ENCODE data around the gene FTO.
"Not testable (repeated sequence)": the region's sequence is repeated elsewhere in the genome, so short reads cannot be mapped to it uniquely, and the experiment has no call there.

FTO gene

DNA sequence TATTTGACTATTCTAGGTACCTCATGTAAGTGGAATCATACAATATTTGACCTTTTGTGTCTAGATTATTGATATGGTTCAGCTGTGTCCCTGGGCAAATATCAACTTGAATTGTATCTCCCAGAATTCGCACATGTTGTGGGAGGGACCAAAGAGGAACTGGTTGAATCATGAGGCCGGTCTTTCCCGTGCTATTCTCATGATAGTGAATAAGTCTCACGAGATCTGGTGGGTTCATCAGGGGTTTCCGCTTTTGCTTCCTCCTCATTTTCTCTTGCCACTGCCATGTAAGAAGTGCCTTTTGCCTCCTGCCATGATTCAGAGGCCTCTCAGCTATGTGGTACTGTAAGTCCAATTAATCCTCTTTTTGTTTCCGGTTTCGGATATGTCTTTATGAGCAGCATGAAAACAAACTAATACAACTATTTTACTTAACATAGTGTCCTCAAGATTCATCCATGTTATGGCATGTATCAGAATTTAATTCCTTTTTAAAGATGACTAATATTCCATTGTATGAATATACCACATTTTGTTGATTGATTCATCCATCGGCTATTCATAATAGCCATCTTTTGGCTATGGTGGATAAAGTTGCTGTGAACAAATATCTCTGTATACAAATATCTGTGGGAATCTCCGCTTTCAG, 129.1 kb downstream of the FTO start:
- no peak for DNase-seq

DNA sequence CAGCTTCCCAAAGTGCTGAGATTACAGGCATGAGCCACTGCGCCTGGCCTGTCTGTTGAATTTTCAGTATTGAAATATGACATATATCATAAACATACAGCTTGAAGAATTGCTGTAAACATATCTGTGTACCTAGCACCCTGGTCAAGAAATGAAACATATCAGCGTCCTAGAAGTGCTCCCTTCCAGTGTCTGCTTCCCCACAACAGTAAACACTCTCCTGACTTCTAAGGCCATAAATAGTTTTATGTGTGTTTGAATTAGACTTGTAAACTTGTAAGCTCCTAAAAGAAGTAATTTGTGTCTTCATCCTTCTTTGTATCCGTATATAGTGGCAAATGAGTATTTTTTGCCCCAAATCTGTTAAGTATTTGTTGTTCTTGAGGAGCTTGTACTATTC, 132.2 kb downstream of the FTO start:
- no peak for DNase-seq

DNA sequence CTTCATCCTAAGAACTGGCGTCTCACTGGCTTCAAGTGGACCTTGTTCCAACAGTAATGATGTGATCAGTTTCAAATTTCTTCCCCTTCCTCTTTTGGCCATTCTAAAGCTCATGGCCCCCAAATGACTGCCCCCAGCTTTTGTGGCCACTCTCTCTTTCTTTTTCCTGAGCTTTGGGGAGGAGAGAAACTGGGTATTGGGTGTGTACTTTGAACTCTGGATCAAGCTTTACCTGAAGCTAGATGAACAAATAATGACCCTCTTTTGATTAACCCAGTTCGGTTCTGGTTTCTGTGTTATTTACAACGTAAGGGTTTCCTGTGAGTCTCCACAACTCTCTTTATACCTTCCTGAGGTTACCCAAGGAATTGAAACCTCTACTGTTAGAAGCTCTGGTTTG, 132.7 kb downstream of the FTO start:
- no peak for DNase-seq

DNA sequence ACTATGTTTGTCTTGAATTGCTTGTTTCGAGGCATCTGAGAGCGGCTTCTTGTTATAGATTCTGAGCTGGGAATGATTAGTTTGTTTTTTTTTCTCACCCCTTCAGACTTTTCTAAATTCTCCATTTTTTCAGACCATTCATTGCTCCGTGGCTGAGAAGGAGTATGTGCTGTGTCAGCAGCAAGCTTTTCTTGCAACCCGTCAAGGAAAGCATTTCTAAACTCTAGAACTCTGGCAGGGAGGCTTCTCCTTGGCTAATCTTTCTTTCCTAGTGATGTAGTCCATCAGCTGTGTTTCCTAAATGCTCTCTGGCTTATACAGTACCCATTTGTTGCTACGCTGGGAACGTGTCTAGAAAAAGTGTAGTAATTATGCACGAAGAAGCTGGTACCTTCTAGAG, 133.5 kb downstream of the FTO start:
- DNase-seq = no peak

DNA sequence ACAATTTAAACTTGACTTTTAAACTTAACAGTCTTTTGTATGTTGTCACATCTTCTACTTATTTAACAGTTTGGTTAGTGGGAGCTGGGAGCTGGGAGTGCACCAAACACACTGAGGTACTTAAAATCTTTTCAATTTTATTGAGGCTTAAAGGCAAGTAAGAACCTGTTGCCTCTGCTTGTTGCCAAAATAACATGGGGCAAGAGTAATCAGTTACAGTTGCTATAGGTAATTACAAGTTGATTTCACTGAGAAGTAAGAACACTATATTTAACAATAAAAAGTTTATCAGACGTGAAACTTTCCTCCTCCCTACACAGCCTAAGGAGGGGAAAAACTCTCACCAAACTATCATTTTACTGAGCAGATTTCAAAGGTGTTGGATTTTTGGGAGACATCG, 135.2 kb downstream of the FTO start:
- DNase-seq = no peak

DNA sequence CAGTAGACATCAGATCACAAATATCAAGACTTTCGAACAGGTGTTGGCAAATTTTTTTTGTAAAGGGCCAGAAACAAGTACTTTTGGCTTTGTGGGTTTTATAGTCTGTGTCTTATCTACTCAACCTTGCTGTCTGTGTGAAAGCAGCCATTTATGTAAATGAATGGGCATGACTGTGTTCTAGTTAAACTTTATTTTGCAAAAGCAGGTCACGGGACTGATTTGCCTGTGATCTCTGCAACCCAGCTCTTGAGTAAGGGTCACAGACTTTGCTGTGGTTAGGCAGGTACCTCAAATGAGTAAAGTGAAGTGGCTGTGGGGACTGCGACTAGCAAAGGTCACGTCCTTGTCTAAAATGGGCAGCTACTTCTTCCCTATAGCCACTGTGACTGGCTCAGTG, 136.5 kb downstream of the FTO start:
- DNase-seq = no peak

DNA sequence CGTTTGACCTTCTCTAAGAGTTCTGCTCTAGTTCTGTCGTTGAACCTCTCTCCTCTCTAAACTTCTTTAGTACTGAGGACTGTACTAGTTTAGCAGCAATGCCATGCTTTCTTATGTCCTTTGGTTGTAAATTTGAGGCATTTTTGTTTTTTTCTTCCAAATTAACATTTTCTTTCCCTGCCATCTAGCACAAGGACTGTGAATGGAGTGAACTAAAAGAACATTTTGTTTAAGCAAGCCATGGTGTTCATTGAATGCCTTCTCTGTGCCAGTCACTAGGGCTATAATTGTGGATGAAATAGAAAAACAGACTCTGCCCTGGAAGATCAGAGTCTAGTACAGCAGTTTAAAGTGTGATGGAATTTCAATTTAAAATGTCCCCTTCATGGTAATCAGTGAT, 137.9 kb downstream of the FTO start:
- no peak for DNase-seq

DNA sequence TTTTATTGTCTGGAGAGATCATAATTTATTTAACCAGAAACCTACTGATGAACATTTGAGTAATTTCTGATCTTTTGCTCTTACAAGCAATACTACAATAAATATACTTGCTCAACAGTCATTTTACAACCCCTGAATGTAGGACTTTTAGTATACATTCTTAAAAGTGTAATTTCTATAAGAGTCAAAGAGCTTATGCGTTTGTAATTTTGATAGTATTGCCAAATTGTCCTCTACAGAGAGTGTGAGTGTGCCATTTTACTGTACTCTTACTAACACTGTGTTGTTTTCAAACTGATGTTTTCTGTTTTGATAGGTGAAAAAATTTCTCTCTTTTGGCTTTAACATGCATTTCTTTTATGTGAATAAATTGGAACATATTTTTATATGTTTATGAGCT, 139.1 kb downstream of the FTO start:
- no peak for DNase-seq

DNA sequence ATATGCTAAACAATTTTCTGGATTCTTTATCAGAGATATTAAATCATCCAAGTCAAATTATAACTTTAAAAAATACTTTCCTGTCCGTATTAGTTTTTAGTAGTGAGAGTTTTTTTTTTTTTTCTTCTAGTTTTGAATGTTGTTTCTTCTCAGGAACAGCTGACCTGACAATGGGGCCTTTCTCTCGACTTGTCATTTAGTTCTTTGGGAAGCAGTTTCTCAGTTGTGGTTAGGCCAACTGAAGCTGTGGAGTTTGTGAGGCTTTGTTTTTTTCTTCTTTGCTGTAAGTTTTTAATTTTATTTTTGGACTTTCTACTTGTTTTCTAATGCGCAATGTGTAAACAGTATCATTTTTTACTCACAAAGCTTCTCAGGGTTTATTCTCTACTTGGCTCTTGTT, 140.8 kb downstream of the FTO start:
- DNase-seq = no peak

DNA sequence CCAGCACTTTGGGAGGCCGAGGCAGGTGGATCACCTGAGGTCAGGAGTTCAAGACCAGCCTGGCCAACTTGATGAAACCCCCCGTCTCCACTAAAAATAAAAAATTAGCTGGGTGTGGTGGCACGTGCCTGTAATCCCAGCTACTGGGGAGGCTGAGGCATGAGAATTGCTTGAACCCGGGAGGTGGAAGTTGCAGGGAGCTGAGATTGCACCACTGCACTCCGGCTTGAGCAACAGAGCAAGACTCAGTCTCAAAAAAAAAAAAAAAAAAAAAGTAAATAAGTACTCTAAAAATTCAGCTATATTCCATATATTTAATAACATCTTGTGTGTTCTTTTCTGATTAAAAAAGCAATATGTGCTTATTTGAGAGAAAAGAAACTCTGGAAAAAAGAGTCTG, 142.6 kb downstream of the FTO start:
- not testable (repeated sequence) for DNase-seq

DNA sequence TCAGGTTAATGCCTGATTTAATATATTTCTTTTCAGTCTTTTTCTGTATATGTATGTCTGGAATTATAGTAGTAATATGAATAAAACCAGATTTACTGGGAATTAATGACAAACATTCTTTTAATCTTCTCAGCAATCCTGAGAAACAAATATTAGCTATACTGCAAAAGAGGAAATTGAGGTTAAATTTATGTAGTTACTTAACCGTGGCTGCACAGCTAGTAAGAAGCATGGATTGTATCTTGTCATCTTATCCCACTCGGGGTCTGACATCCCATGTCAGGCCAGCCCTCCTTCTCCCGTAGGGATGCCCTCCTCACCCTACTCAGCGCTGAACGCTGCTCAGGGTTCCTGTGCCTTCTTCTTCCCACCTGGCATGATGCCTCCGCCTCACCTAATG, 143.0 kb downstream of the FTO start:
- no peak for DNase-seq

DNA sequence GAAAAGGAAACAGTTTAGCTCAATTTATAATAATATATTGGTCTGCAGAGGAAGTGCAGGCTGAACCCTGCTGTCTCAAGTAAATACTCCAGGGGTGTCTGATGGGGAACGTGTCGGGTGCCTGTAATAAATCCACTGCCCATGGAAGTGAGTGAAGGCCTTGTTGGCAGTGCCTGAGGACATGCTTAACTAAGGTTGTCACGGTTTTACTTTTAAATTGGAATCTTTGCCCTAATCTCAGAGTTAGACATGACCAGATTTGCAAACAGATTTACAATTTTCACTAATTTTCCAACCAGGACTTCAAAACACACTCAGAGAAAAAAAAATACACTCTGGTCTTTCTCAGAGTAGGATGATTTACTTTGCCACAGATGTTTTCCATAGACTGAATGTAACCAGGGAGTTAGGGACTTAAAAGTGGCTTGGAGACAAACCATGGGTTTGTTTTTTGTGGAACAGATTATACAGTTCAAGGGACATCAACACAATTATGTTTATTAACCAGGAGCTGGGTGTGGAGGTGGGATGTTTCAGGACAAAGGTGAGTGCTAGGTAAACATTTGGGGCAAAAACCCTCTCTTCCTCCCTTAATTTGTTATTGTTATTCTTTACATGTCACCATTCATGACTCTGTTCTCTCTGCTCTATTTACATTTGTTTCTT, 144.5 kb downstream of the FTO start:
- no peak for DNase-seq

DNA sequence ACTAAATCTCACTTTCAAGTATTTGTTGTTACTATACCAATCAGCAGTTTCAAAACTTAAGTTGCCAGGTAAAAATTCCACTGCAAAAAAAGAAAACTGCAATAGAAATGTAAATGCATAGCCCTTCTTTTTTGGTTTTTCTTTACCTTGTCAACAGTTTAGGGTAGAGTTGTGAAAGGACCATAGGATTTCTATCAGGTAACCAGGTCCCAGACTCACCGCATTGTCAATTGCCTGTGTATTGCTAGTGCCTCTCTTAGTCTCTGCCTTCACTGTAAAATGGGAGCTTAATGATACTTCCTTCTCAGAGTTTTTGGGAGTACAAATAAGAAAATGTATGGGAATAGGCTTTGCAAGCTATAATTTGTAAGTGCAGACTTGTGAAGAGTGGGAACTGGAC, 145.0 kb downstream of the FTO start:
- DNase-seq = no peak

DNA sequence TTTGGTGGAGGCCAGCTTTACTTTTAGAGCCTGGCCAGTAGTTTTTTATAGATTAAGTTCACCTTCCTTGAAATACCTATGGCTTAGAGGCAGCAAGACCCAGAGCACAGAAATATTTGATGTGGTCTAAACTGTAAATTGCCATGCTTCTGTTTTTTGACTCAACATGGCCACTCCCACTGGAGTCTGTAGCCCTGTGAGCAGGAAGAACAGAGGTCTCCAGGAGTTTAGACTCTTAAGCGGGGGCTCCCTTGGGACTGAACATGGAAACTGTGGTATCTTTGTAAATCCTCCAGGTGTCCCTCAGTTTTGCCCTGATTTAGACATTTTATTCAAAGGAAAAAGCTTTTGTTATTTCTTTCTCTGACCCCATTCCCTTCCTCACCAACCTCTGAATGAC, 145.6 kb downstream of the FTO start:
- no peak for DNase-seq

DNA sequence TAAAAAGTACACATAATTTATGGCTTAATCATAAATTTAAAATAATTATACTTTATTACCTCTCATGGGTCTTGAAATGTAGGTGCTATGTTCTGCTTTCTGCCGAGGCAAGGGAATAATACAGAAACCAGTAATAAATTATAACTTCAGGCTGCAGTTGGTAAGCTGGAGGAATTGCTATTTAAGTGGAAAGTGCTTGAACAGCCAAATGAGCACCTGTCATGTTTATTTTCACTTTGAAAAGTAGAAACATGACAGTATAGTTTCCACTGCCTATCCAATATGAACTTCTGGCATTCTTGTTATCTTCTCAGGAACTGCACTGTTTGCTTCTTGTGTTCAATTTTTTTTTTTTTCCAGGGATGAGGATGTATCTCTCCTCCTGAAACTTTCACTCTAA, 146.0 kb downstream of the FTO start:
- DNase-seq = no peak

DNA sequence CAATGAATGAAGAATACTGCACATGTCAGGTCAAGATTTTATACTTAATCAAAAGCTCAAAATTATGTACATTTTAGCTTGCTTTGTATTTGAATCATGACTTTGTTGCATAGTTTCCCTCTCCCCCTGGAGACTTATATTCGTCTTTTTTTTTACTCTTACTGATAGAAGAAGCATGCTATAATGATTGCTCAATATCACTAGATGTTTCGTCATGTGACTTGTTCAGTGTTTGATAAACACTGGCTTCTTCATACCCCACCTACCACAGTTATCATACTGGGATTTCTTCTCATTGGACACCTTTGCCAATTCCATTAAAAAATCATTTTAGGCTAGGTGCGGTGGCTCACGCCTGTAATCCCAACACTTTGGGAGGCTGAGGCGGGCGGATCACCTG, 148.7 kb downstream of the FTO start:
- no peak for DNase-seq

DNA sequence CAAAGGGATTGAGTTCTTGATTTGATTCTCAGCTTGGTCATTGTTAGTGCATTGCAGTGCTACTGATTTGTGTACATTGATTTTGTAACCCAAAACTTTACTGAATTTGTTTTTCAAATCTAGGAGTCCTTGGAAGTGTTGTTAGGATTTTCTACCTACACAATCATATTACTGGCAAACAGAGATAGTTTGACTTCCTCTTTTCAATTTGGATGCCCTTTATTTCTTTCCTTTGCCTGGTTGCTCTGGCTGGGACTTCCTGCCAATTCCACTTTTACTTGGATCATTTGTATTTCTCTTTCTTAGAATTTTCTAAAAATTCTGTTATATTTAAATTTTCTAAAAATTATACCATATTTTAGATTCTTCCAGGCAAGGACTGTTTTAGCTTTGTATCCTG, 151.1 kb downstream of the FTO start:
- no peak for DNase-seq

DNA sequence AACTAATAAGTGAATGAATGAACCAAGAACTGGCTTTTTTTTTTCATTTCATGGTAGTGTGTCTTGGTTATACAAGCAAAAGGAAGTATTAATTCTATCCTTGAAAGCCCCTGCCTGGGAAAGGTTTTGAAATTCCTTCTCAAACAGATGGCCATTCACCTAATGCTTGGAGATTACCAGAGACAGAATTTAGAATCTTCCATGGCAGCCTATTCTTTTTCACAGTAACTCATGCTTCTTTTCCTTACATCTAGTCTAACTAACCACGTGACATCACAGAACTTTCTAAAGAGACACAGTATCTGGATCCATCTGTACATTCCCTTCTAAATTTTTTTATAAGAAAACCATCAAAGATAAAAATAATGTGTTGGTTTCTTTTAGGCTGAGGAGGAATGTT, 151.6 kb downstream of the FTO start:
- DNase-seq = no peak

DNA sequence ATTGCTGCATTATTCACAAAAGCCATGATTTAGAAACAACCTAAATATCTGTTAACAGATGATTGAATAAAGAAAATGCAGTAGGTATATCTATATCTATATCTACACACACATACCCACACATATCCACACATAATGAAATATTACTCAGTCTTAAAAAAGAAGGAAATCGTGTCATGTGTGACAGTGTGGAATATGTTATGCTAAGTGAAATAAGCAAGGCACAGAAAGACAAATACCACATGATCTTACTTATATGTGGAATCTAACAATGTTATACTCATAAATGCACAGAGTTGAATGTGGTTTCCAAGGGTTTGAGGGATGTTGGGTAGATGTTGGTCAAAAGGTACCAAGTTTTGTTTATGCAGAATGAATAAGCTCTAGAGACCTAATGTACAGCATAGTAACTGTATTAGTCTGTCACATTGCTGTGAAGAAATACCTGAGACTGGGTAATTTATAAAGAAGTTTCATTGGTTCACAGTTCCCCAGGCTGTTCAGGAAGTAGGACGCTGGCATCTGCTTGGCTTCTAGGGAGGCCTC, 156.1 kb downstream of the FTO start:
- DNase-seq = no peak

DNA sequence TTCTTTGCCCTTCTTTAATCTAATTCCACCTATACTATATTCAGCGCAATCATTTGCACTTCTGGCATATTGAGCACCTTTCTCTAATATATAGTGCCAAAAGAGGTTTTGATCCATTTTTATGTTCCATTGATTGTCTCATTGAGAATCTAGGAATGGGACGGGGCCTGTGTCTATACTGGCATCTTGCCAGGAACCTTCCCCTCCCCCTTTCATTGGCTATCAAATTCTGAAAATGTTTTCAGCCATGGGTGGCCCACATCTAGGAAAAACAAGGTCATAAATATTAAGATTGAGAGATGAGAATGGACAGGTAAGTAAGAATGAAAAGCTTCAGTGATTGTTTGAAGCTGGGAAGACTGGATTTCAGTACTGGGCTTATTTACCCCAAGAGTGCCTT, 159.9 kb downstream of the FTO start:
- no peak for DNase-seq

DNA sequence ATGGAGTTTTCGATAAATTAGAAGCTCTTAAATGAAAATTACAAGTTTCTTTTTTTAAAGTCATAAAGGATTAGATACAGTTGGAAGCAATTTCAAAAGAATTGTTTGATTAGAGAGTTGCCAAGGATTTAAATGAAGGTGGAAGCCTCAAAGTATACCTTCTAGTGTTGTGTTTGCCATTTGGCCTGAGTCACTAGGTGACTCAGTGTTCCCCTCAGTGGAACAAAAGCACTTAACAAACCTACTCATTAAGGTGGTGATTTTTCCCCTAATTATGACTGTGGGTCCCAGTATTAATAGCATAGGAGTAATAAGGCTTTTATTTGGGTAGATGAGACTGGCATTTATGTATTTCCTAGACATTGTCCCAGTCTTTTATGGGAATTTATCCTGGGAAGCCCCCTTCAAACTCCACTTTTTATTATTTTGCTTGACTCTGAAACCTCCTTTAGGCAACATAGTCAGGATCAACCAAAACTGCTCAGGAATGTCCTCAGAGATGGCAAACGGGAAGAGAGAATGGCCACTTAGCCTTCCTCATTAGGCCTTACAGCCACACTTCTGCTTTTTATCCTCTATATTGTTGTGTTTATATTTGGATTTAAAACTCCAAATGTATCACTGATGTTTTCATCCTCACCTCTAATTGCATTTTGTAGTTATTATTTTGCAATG, 161.0 kb downstream of the FTO start:
- DNase-seq = no peak

DNA sequence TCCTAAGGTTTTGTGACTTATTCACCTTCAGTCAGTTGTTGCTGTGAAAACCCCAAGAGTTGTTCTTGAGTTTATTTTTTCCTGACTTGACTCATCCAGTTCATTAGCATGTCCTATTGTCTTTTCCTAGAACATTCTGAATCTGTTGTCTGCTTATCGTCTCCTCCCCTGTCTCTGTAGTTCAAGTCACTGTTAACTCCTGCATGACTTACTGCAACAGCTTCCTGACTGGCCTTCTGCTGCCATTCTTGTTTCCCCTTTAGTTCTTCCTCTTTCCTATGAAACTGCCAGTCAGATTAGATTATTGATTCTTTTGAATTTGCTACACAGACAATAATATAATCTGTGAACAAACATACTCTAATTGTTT, 161.5 kb downstream of the FTO start:
- no peak for DNase-seq

DNA sequence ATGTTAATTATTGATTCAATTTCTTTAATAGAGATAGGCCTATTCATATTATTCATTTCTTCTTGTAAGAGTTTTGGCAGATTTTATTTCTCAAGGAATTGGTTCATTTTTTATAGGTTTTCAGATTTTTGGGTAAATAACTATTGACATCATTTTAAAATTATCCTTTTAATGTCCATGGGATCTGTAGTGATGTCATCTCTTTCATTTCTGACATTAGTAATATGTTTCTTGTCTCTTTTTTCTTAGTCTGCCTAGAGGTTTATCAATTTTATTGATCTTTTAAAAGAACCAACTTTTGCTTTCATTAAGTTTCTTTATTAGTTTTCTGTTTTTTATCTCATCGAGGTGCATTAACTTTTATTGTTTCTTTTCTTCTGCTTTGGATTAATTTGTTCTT, 162.6 kb downstream of the FTO start:
- DNase-seq = no peak

DNA sequence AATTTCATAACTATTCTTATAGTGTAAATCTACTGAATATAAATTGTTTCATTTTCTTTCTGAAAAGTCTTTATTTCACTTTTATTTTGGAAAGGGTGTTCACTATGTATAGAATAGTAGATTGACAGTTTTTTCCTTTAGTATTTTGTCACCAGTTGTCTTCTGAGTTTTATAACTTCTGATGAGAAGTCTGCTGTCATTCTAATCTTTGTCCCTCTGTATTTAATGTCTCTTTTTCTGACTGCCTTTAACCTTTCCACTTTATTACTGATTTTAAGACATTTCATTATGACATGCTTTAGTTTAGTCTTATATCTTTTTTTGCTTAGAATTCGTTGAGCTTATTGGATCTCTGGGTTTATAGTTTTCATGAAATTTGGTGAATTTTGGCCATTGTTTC, 166.9 kb downstream of the FTO start:
- DNase-seq = no peak
